Peyer's patch (tissue), 4 donors: ENCODE results near the gene DHX34.
"Not testable (repeated sequence)": the region's sequence is repeated elsewhere in the genome, so short reads cannot be mapped to it uniquely, and the experiment has no call there.

ENCODE experiments used
- CTCF ChIP-seq, 6 experiments: fragments of 450-650 bp in 4 of 6; fragments of 200-600 bp in 2 of 6; sonication (generic) in 1 of 6; IDR thresholded peaks; one replicate each; pipeline ENCODE4 v1.5.1; 2017 to 2019; ENCODE audit warnings: antibody characterized with exemption in 6 of 6, mild to moderate bottlenecking in 3 of 6, moderate library complexity in 1 of 6
- POLR2A ChIP-seq, 2 donors: fragments of 450-650 bp; IDR thresholded peaks; one replicate each; pipeline ENCODE4 v1.5.1; 2017; ENCODE audit warnings: antibody characterized with exemption in 2 of 2, mild to moderate bottlenecking in 2 of 2, moderate library complexity in 2 of 2

GRCh38 chr19:47386582-47386981 lies 37.5 kb downstream of the DHX34 start:
- not testable (repeated sequence) for TF ChIP-seq CTCF, POLR2A (IDR thresholded peaks at IDR 0.05)
